Left renal pelvis (tissue), 4 donors: Measurements from ENCODE around the gene SERBP1. TPM values are rescaled to one million over a fixed set of nuclear protein-coding genes. Genes with fewer than 3 reads are reported as not detected.

Experiments
- DNase-seq, 4 donors: peaks; one replicate each; pipeline ENCODE4 v3.0.0-alpha.2; 2013; ENCODE audit warnings: low read depth in 4 of 4, low spot score in 3 of 4
- polyA plus RNA-seq, 4 donors: library from polyadenylated mRNA; unstranded; fragments of 120-200 nt; gene quantifications; one replicate each; pipeline ENCODE4 v1.2.1, GENCODE V29; 2013; ENCODE audit not compliant: insufficient read length in 4 of 4

SERBP1 gene
- polyA plus RNA-seq, 4 donors: 300 to 424 (median 390) TPM

DNA sequence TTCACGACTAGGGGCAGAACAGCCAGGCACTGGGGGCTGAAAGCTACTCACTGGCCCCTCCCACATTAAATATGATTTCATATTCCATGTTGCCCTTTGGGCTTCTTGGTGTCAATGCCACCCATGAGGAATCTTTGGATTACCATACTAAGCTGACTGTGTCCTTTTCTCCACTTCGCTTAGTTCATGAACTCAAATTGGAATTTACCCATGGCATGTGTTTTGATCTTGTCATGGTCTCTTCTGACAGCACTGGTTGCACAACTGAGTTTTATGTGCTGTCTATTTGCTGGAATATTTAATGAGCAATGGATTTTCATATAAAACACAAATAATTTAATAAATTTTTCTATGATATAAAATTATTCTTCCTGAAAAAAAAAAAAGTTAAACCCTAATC lies 59.2 kb downstream of the SERBP1 start:
- DNase-seq: no peak

DNA sequence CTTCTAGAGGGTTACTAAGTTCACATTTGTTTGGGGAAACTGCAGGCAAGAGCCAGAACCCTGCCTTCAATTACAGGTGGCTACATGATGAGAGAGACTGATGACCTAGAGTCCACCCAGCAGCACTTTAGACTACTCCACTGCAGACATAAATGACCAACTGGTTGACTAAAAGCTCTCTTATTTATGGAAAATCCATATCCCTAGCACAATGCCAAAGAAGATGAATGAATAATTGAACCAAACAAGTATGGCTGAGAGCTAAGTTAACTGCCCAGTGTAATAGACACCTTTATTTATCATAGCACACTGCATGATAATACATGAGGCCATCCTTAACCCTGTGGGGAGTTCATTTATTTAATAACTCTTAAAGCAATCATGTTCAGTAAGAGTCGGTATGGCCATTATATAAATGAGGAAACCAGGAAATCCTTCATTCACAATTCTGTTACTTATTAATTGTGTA lies 62.1 kb downstream of the SERBP1 start:
- no peak for DNase-seq

GRCh38 chr1:67367370-67368045 lies 62.7 kb downstream of the SERBP1 start:
- DNase-seq: no peak

DNA sequence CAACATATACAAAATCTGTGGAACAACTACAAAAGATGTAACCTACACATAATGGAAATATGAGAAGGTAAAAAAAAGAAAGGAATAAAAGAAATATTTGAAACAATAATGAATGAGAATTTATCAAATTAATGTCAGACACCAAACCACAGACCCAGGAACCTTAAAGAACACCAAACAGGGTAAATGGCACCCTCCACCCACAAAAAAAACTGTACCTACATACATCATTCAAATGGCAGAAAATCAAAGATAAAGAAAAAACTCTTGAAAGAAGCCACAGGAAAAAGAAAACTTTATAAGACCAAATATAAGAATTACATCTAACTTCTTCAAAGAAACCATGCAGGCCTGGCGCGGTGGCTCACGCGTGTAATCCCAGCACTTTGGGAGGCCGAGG lies 68.6 kb downstream of the SERBP1 start:
- DNase-seq: no peak

GRCh38 chr1:67359592-67359991 lies 70.6 kb downstream of the SERBP1 start:
- no peak for DNase-seq

Other genes starting within 250 kb of the SERBP1 start
- 1 to 10 TPM in 1 of 4 donors, under 1 TPM in 3; 0.41 to 1.7 (median 0.67) TPM for gene IL12RB2, start 122.5 kb downstream of the SERBP1 start, polyA plus RNA-seq